VCaP (cell line): ENCODE data around the gene DCBLD2.
"Not testable (repeated sequence)": the region's sequence is repeated elsewhere in the genome, so short reads cannot be mapped to it uniquely, and the experiment has no call there.

Experiments used
- H3K27ac ChIP-seq: fragments of 450-650 bp; 2 replicates; pipeline ENCODE4 v1.5.1; 2017
- CTCF ChIP-seq: fragments of 450-650 bp; conservative IDR thresholded peaks from 2 replicates; pipeline ENCODE4 v1.5.1; 2017; ENCODE audit warnings: mild to moderate bottlenecking, moderate library complexity

DCBLD2 gene

GRCh38 chr3:98890181-98890835 lies 11.2 kb downstream of the DCBLD2 start:
- no peak overlapping the region for H3K27ac ChIP-seq
- TF ChIP-seq CTCF: no peak

GRCh38 chr3:98887684-98888083 lies 13.8 kb downstream of the DCBLD2 start:
- no peak overlapping the region for H3K27ac ChIP-seq
- TF ChIP-seq CTCF: no peak

GRCh38 chr3:98886525-98886924 lies 15.0 kb downstream of the DCBLD2 start:
- H3K27ac ChIP-seq: no peak overlapping the region
- TF ChIP-seq CTCF: no peak

DNA sequence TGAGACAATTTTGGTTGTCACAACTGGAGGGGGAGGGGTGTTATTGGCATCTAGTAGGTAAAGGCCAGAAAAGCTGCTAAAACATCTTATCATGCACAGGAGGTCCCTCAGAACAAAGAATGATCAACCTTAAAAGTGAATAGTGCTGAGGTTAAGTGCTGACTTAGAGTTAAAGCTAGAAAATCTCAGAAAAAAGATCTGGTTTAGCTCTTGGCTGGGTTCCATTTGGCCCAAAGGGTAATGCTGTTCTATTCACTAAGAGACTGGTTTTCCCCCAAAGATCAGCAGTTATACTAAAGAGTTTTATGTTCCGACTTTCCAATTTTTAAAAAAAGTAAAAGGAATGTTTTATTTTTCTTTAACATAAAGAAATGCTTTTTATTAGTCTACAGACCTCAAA lies 15.6 kb downstream of the DCBLD2 start:
- no peak for TF ChIP-seq CTCF
- no peak overlapping the region for H3K27ac ChIP-seq

DNA sequence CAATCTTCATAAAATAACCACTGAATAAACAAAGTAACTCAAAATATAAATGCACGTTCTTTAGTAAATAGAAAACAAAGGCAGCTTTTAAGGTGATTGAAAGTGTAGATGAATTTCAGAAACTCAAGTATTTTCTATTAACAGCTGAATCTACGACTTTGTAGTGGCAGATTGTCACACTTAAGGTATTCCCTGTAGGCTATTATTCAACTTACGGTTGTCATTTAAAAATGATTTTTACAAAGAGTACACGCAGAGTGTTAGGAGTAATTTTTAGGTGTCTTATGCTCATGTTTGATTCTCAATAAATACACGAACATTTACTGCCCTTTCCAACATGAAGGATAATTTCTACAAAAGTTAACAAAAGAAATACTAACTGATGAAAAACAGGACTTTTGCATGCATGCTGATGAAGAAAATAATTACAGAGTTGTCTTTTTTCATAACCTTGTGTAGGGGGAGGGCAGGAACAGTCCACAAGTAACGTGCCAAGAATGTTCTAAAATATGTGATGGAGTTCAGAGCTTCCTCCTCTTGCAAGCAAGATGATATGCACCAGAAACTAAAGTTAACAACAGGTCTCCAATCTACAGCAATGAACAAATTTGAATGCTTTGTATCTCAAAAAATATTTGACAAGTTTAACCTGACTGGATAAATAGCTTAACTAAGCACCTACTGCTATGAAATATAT lies 16.7 kb downstream of the DCBLD2 start:
- TF ChIP-seq CTCF: no peak
- no peak overlapping the region for H3K27ac ChIP-seq

- not testable (repeated sequence) for H3K27ac ChIP-seq
These were observed 18.7 kb downstream of the DCBLD2 start for GRCh38 chr3:98882614-98883333.

DNA sequence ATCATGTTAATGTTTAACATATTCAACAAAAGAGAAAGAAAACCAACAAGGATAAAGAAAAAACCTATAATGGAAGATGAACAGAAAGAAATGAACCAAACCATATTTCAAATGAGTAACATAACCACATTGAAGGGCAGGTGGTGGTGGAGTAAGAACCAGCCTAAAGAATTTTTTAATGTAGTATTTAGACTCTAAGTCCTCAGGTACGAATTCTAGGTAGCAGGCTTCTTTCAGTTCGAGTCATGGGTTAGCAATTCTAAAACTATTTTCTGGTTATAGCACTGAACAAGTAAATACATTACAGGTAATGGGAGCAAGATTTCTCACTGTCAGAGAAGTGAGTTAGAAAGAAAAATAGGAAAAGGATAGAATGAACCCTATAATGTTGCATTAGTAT lies 24.4 kb downstream of the DCBLD2 start:
- TF ChIP-seq CTCF: no peak

DNA sequence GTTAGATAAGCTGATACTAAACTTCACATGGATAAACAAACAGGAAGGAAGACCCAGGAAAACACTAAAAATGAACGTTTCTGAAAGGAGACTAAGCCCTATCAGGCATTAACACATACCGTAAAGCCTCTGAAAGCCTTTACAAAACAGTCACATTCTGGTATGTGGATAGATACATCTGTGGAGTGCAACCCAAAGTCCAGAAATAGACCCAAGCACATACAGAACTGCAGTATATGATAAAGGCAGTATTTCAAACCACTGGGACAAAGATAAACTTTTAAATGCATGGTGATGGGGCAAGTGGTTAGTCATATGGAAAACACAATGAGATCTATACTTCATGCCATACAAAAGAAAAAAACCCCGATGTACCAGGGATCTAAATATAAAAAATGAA lies 26.0 kb downstream of the DCBLD2 start:
- no peak overlapping the region for H3K27ac ChIP-seq
- TF ChIP-seq CTCF: no peak

More for the DNA sequence above, 24.4 kb downstream of the DCBLD2 start:
- H3K27ac ChIP-seq: no peak overlapping the region
